CD14-positive monocyte (primary cell): ENCODE measurements around the gene AHCYL1. TPM values are rescaled to one million over a fixed set of nuclear protein-coding genes. Genes with fewer than 3 reads are reported as not detected.
"Not testable (repeated sequence)": the region's sequence is repeated elsewhere in the genome, so short reads cannot be mapped to it uniquely, and the experiment has no call there.

Experiments used
- DNase-seq, 3 donors: peaks; one replicate each; pipeline ENCODE4 v3.0.0-alpha.2; 2011 to 2022
- H2AFZ ChIP-seq: 2 replicates; pipeline ENCODE4 v1.6.0; 2012; ENCODE audit warnings: mild to moderate bottlenecking, low read depth, low read length, inconsistent platforms; ENCODE audit not compliant: insufficient read depth, poor library complexity, severe bottlenecking
- H3K27ac ChIP-seq, 2 donors: 1 replicate in 1 of 2; 2 replicates in 1 of 2; pipeline ENCODE4 v1.5.1; 2012 to 2013; ENCODE audit warnings: low read length in 2 of 2, control low read depth in 1 of 2, inconsistent platforms in 1 of 2, low read depth in 1 of 2, mild to moderate bottlenecking in 1 of 2
- H3K27me3 ChIP-seq, 2 donors: one replicate each; pipeline versions ENCODE4 v1.6.0 to v1.6.1; 2011 to 2013; ENCODE audit warnings: low read length in 2 of 2; ENCODE audit not compliant: control insufficient read depth in 2 of 2, insufficient read depth in 2 of 2
- H3K36me3 ChIP-seq, 2 donors: replicated peaks in 1 of 2; 1 replicate in 1 of 2; 2 replicates in 1 of 2; pipeline versions ENCODE4 v1.5.1 to v1.6.1; 2012 to 2013; ENCODE audit warnings: low read length in 2 of 2, control low read depth in 1 of 2, inconsistent platforms in 1 of 2, mild to moderate bottlenecking in 1 of 2; ENCODE audit not compliant: insufficient read depth in 2 of 2, control insufficient read depth in 1 of 2
- H3K4me1 ChIP-seq, 2 donors: 1 replicate in 1 of 2; 2 replicates in 1 of 2; pipeline versions ENCODE4 v1.5.1 to v1.6.1; 2012 to 2013; ENCODE audit warnings: low read length in 2 of 2, control low read depth in 1 of 2, inconsistent platforms in 1 of 2, mild to moderate bottlenecking in 1 of 2, moderate library complexity in 1 of 2; ENCODE audit not compliant: insufficient read depth in 2 of 2, control insufficient read depth in 1 of 2
- H3K4me2 ChIP-seq: replicated peaks from 2 replicates; pipeline ENCODE3; 2012; ENCODE audit warnings: low read length, moderate library complexity, mild to moderate bottlenecking; ENCODE audit not compliant: poor library complexity, severe bottlenecking; ENCODE audit errors: extremely low read depth
- H3K4me3 ChIP-seq, 3 experiments: fragments of 200-600 bp in 1 of 3; sonication (generic) in 1 of 3; replicated peaks in 1 of 3; 1 replicate in 2 of 3; 2 replicates in 1 of 3; pipeline ENCODE4 v1.5.1; 2011 to 2013; ENCODE audit warnings: low read length in 3 of 3, mild to moderate bottlenecking in 3 of 3, control low read depth in 2 of 3, low read depth in 2 of 3, inconsistent platforms in 1 of 3, moderate library complexity in 1 of 3
- H3K79me2 ChIP-seq: 2 replicates; pipeline ENCODE4 v1.6.0; 2012; ENCODE audit warnings: mild to moderate bottlenecking, control low read depth, inconsistent platforms, low read length, moderate library complexity; ENCODE audit not compliant: insufficient read depth
- H3K9ac ChIP-seq: 2 replicates; pipeline ENCODE4 v1.6.0; 2017; ENCODE audit warnings: low read length, mild to moderate bottlenecking; ENCODE audit not compliant: insufficient read depth, poor library complexity, severe bottlenecking
- H3K9me3 ChIP-seq, 2 donors: replicated peaks in 1 of 2; 1 replicate in 1 of 2; 2 replicates in 1 of 2; pipeline versions ENCODE4 v1.5.1 to v1.6.1; 2012 to 2013; ENCODE audit warnings: low read length in 2 of 2, control low read depth in 1 of 2; ENCODE audit not compliant: control insufficient read depth in 1 of 2, insufficient read depth in 1 of 2
- H4K20me1 ChIP-seq: 2 replicates; pipeline ENCODE4 v1.6.0; 2012; ENCODE audit warnings: mild to moderate bottlenecking, low read length, control low read depth, moderate library complexity; ENCODE audit not compliant: insufficient read depth
- H3K27ac Mint-ChIP-seq, 7 donors: one replicate each; pipeline ENCODE4 v1.8.0; 2020; ENCODE audit warnings: mild to moderate bottlenecking in 7 of 7, mixed read lengths in 7 of 7, moderate library complexity in 6 of 7, inconsistent platforms in 2 of 7
- H3K27me3 Mint-ChIP-seq, 3 donors: one replicate each; pipeline ENCODE4 v1.8.0; 2021 to 2022; ENCODE audit warnings: low read depth in 3 of 3, mild to moderate bottlenecking in 3 of 3, mixed read lengths in 3 of 3, moderate library complexity in 3 of 3, inconsistent platforms in 1 of 3
- H3K36me3 Mint-ChIP-seq, 2 donors: one replicate each; pipeline ENCODE4 v1.8.0; 2020; ENCODE audit warnings: mixed read lengths in 2 of 2, inconsistent platforms in 1 of 2, mild to moderate bottlenecking in 1 of 2
- H3K4me1 Mint-ChIP-seq: one replicate; pipeline ENCODE4 v1.8.0; 2020; ENCODE audit warnings: mild to moderate bottlenecking, mixed read lengths
- H3K4me3 Mint-ChIP-seq, 2 donors: one replicate each; pipeline ENCODE4 v1.8.0; 2020; ENCODE audit warnings: mild to moderate bottlenecking in 2 of 2, mixed read lengths in 2 of 2, moderate library complexity in 1 of 2
- H3K9me3 Mint-ChIP-seq, 7 donors: one replicate each; pipeline ENCODE4 v1.8.0; 2020 to 2022; ENCODE audit warnings: mixed read lengths in 7 of 7, mild to moderate bottlenecking in 6 of 7, moderate library complexity in 6 of 7, inconsistent platforms in 2 of 7
- CTCF ChIP-seq: fragments of 200-600 bp; IDR thresholded peaks from one replicate; pipeline ENCODE4 v1.8.0; 2022; ENCODE audit warnings: antibody characterized with exemption, mild to moderate bottlenecking
- WGBS: methylation state at CpG from one replicate; pipeline ENCODE4 v1.1.5; 2013; ENCODE audit warnings: missing lambda C conversion rate; ENCODE audit not compliant: insufficient coverage; 5-methylcytosine and 5-hydroxymethylcytosine counted together
- intact Hi-C, 2 donors: fragments of 100-400 bp; cut with micrococcal nuclease; formaldehyde crosslinking; loops; one replicate each; pipeline versions ENCODE4 v1.15.0 to v1.15.1; 2023
- polyA plus RNA-seq, 3 donors: library from polyadenylated mRNA; depleted of rRNA in 1 of 3; unstranded in 2 of 3; stranded (reverse) in 1 of 3; fragments of 300-500 nt in 2 of 3; fragments of >200 nt in 1 of 3; fragmentation: Illumina TruSeq in 2 of 3; gene quantifications; 1 replicate in 2 of 3; 2 replicates in 1 of 3; pipeline ENCODE4 v1.2.3, GENCODE V29; 2012 to 2021

AHCYL1 gene
- polyA plus RNA-seq, 3 donors, result 39.1 to 63.9 (median 48.8) TPM

GRCh38 chr1:109950038-109950437, 34.5 kb upstream of the AHCYL1 start:
- Mint-ChIP-seq H3K27ac (no peak overlapping the region), H3K4me3 (no peak overlapping the region), H3K4me1 (peaks cover 11% of the 10 kb centered on the region), H3K27me3 (peaks cover 3 to 6% (median 3%) of the 10 kb centered on the region in 3 donors), H3K36me3 (no peaks in the 10 kb centered on the region), H3K9me3 (peaks cover 0 to 1% (median 0%) of the 10 kb centered on the region in 7 donors)
- DNase-seq, result no peak
- H3K4me3 ChIP-seq, result no peak overlapping the region
- no CpG with 5 or more reads among the region's 1 CpG for WGBS
- no peak overlapping the region for H3K9ac ChIP-seq
- no peak for TF ChIP-seq CTCF
- no peaks in the 10 kb centered on the region for H3K9me3 ChIP-seq
- no peaks in the 10 kb centered on the region for H3K27me3 ChIP-seq
- no peak overlapping the region for H2AFZ ChIP-seq
- no peaks in the 10 kb centered on the region for H3K79me2 ChIP-seq
- peaks cover 0 to 2% of the 10 kb centered on the region in 2 donors for H3K4me1 ChIP-seq
- no peak overlapping the region for H3K27ac ChIP-seq
- H4K20me1 ChIP-seq, result no peaks in the 10 kb centered on the region
- H3K4me2 ChIP-seq, result no peak overlapping the region
- intact Hi-C loops, result no loop called here
- H3K36me3 ChIP-seq, result no peaks in the 10 kb centered on the region

GRCh38 chr1:109950509-109950908, 34.1 kb upstream of the AHCYL1 start:
- no peak overlapping the region for H3K27ac Mint-ChIP-seq
- no peak overlapping the region for H3K4me3 ChIP-seq

GRCh38 chr1:109951501-109951900, 33.1 kb upstream of the AHCYL1 start:
- H3K9me3 ChIP-seq, H3K27ac ChIP-seq, H3K27me3 ChIP-seq, H3K4me1 Mint-ChIP-seq, H3K79me2 ChIP-seq, H3K4me2 ChIP-seq, intact Hi-C loops, H3K27ac Mint-ChIP-seq, DNase-seq, H3K9me3 Mint-ChIP-seq, H3K27me3 Mint-ChIP-seq, H3K36me3 ChIP-seq, H3K9ac ChIP-seq, H2AFZ ChIP-seq, H3K4me3 Mint-ChIP-seq, H3K36me3 Mint-ChIP-seq, H3K4me3 ChIP-seq, H3K4me1 ChIP-seq, H4K20me1 ChIP-seq: not testable (repeated sequence)
- WGBS, result 93% methylated on average over 3 of the region's 5 CpGs

More at GRCh38 chr1:109950509-109950908, 34.1 kb upstream of the AHCYL1 start:
- WGBS, result 92% methylated on average over 2 of the region's 2 CpGs
- intact Hi-C loops, result no loop called here
- Histone ChIP-seq H3K9ac (no peak overlapping the region), H4K20me1 (no peaks in the 10 kb centered on the region), H3K4me2 (no peak overlapping the region), H3K27me3 (no peaks in the 10 kb centered on the region), H2AFZ (no peak overlapping the region), H3K36me3 (no peaks in the 10 kb centered on the region), H3K27ac (no peak overlapping the region), H3K9me3 (no peaks in the 10 kb centered on the region), H3K79me2 (no peaks in the 10 kb centered on the region), H3K4me1 (peaks cover 0 to 2% of the 10 kb centered on the region in 2 donors)
- peaks cover 3 to 5% (median 3%) of the 10 kb centered on the region in 3 donors for H3K27me3 Mint-ChIP-seq
- TF ChIP-seq CTCF, result no peak
- H3K9me3 Mint-ChIP-seq, result peaks cover 0 to 1% (median 0%) of the 10 kb centered on the region in 7 donors
- peaks cover 11% of the 10 kb centered on the region for H3K4me1 Mint-ChIP-seq
- H3K36me3 Mint-ChIP-seq, result no peaks in the 10 kb centered on the region
- H3K4me3 Mint-ChIP-seq, result no peak overlapping the region
- DNase-seq, result no peak
